ENCODE results near the gene ILF2. TPM values are rescaled to one million over a fixed set of nuclear protein-coding genes. Genes with fewer than 3 reads are reported as not detected.
"Not testable (repeated sequence)": the region's sequence is repeated elsewhere in the genome, so short reads cannot be mapped to it uniquely, and the experiment has no call there.

ILF2 gene
- total and polyA plus RNA-seq, 2 experiments from 2014 or later: 173 to 178 TPM

DNA sequence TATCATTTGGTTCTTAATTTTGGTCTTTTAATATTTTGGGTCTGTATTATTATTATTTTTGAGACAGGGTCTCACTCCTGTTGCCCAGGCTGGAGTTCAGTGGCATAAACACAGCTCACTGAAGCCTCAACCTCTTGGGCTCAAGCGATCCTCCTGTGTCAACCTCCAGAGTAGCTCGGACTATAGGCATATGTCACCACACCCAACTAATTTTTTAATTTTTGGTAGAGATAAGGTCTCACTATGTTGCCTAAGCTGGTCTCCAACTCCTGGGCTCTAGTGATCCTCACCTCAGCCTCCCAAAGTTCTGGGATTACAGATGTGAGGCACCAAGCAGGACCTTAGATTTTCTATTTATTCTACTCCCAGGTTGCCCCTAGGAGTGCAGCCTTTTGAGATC lies 2.7 kb upstream of the ILF2 start:
- no peaks in the 10 kb centered on the region for H3K9me3 ChIP-seq (ENCODE audit: low read depth)
- H3K79me2 ChIP-seq: peaks cover 21% of the 10 kb centered on the region
- no peaks in the 10 kb centered on the region for H4K20me1 ChIP-seq (ENCODE audit: insufficient read depth, poor library complexity, severe bottlenecking)
- H3K27me3 ChIP-seq: peaks cover 8% of the 10 kb centered on the region
- no peaks in the 10 kb centered on the region for H3K9me2 ChIP-seq (replicated peaks; ENCODE audit: insufficient read depth)
- no peak for TF ChIP-seq EZH2 (IDR thresholded peaks at IDR 0.05; ENCODE audit: borderline replicate concordance)
- peaks cover 19% of the 10 kb centered on the region for H3K4me1 ChIP-seq (ENCODE audit: insufficient read depth)
- no peak overlapping the region for H3K4me3 ChIP-seq
- 95% methylated on average over 2 of the region's 2 CpGs for WGBS (ENCODE audit: low lambda C conversion rate, missing lambda C conversion rate)
- no peak overlapping the region for H3K4me2 ChIP-seq
- H3K27ac ChIP-seq: no peak overlapping the region
- DNase-seq (ENCODE audit: low spot score): no peak
- no peaks in the 10 kb centered on the region for H3K36me3 ChIP-seq (replicated peaks; ENCODE audit: insufficient read depth, low read depth)
- no peak overlapping the region for H2AFZ ChIP-seq

DNA sequence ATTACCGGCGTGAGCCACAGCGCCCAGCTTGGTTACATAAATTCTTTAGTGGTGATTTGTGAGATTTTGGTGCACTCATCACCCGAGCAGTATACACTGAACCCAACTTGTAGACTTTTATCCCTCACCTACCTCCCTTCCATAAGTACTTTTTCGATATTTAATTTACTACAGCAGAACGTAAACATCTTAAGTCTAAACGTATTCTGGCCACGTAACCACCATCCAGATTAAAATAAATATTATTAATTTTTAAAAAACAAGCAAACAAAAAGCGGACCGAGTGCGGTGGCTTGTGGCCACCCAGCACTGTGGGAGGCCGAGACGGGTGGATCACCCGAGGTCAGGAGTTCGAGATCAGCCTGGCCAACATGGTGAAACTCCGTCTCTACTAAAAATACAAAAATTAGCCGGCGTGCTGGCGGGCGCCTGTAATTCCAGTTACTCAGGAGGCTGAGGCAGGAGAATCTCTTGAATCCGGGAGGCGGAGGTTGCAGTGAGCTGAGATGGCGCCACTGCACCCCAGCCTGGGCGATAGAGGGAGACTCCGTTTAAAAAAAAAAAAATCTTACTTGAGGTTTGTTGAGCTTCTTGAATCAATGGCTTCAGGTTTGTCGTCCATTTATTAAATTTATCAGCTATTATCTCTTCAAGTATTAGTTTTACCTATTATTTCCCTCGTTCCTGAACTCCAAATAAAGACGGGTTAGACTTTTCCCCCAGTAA lies 998 bp upstream of the ILF2 start:
- WGBS (ENCODE audit: low lambda C conversion rate, missing lambda C conversion rate): 9% methylated on average over 28 of the region's 28 CpGs
- H3K79me2 ChIP-seq: peaks cover 30% of the 10 kb centered on the region

DNA sequence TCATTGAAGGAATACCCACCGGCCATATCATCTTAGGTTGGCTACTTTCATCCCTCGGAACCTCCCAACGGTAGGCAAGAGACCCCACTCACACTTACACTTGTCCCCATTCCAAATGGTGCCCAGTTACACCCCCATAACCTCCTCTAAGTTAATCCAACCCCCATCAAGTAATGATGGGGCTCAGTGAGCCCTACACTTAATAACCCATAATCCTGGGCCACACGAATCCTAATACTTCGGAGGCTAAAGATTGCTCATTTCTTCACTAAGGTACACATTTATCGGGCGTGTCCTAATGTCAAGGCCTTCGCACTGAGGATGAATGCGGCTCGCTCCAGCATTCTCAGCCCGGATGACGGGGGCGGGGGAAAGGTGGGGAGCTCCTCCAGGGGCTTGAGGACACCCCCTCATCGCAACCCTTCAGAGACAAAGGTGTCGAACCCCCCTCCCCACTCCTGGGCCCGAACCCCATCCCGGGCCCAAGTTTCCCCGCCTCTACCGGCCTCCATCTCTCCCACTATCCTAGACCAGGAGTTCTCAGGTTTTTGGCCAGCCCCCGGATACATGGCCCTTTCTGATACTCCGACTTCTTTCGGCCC lies 435 bp downstream of the ILF2 start:
- Histone ChIP-seq H3K27ac (peak overlapping the region; percentile 75), H3K4me2 (peak overlapping the region; percentile 88), H3K4me3 (peak overlapping the region; percentile 23), H3K27me3 (no peaks in the 10 kb centered on the region), H3K4me1 (ENCODE audit: insufficient read depth) (peaks cover 8% of the 10 kb centered on the region), H3K9me2 (replicated peaks; ENCODE audit: insufficient read depth) (no peaks in the 10 kb centered on the region), H3K79me2 (peaks cover 30% of the 10 kb centered on the region), H4K20me1 (ENCODE audit: insufficient read depth, poor library complexity, severe bottlenecking) (no peaks in the 10 kb centered on the region), H3K36me3 (replicated peaks; ENCODE audit: insufficient read depth, low read depth) (no peaks in the 10 kb centered on the region), H2AFZ (no peak overlapping the region), H3K9me3 (ENCODE audit: low read depth) (no peaks in the 10 kb centered on the region)
- TF ChIP-seq EZH2phosphoT487 (IDR thresholded peaks at IDR 0.05; ENCODE audit: low read depth, severe bottlenecking, unreplicated experiment): no peak
- no peak for TF ChIP-seq EZH2 (IDR thresholded peaks at IDR 0.05; ENCODE audit: borderline replicate concordance)
- TF ChIP-seq, protein P1, sequence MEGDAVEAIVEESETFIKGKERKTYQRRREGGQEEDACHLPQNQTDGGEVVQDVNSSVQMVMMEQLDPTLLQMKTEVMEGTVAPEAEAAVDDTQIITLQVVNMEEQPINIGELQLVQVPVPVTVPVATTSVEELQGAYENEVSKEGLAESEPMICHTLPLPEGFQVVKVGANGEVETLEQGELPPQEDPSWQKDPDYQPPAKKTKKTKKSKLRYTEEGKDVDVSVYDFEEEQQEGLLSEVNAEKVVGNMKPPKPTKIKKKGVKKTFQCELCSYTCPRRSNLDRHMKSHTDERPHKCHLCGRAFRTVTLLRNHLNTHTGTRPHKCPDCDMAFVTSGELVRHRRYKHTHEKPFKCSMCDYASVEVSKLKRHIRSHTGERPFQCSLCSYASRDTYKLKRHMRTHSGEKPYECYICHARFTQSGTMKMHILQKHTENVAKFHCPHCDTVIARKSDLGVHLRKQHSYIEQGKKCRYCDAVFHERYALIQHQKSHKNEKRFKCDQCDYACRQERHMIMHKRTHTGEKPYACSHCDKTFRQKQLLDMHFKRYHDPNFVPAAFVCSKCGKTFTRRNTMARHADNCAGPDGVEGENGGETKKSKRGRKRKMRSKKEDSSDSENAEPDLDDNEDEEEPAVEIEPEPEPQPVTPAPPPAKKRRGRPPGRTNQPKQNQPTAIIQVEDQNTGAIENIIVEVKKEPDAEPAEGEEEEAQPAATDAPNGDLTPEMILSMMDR (IDR thresholded peaks at IDR 0.05; ENCODE audit: poor library complexity): no peak
- DNase-seq (ENCODE audit: low spot score): no peak
- 3% methylated on average over 15 of the region's 22 CpGs for WGBS (ENCODE audit: low lambda C conversion rate, missing lambda C conversion rate)

More for the DNA sequence above, 998 bp upstream of the ILF2 start:
- DNase-seq (ENCODE audit: low spot score); H3K4me1 ChIP-seq (ENCODE audit: insufficient read depth); H4K20me1 ChIP-seq (ENCODE audit: insufficient read depth, poor library complexity, severe bottlenecking); H3K9me3 ChIP-seq (ENCODE audit: low read depth); H3K27me3 ChIP-seq; H3K9me2 ChIP-seq (replicated peaks; ENCODE audit: insufficient read depth); H3K36me3 ChIP-seq (replicated peaks; ENCODE audit: insufficient read depth, low read depth): not testable (repeated sequence)
- Histone ChIP-seq H3K4me3 (peak overlapping the region; percentile 27), H2AFZ (peak overlapping the region; percentile 65), H3K4me2 (peak overlapping the region; percentile 71), H3K27ac (peak overlapping the region; percentile 67)

DNA sequence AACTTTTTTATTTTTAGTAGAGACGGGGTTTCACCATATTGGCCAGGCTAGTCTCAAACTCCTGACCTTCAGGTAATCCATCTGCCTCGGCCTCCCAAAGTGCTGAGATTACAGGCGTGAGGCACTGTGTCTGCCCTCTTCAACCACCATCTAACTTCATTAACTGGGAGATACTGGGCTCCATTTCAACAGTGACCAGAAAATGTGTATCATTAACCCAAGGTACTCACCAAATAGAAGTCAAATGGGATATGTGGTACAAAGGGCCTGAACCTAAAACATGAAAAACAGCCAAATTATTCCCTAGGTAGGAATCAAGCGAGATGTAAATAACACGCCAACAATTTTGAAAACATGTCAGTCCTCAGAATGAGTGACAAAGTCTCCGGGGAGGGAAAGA lies 1.2 kb downstream of the ILF2 start:
- TF ChIP-seq, protein P1 (IDR thresholded peaks at IDR 0.05; ENCODE audit: poor library complexity): no peak
- no peak for TF ChIP-seq EZH2phosphoT487 (IDR thresholded peaks at IDR 0.05; ENCODE audit: low read depth, severe bottlenecking, unreplicated experiment)
- TF ChIP-seq EZH2 (IDR thresholded peaks at IDR 0.05; ENCODE audit: borderline replicate concordance): no peak
- Histone ChIP-seq H4K20me1 (ENCODE audit: insufficient read depth, poor library complexity, severe bottlenecking) (no peaks in the 10 kb centered on the region), H3K79me2 (peaks cover 30% of the 10 kb centered on the region), H3K4me3 (peak overlapping the region; percentile 23), H3K27me3 (no peaks in the 10 kb centered on the region), H3K9me3 (ENCODE audit: low read depth) (no peaks in the 10 kb centered on the region), H3K36me3 (replicated peaks; ENCODE audit: insufficient read depth, low read depth) (no peaks in the 10 kb centered on the region), H3K27ac (no peak overlapping the region), H3K4me2 (peak overlapping the region; percentile 88), H3K9me2 (replicated peaks; ENCODE audit: insufficient read depth) (no peaks in the 10 kb centered on the region), H2AFZ (no peak overlapping the region), H3K4me1 (ENCODE audit: insufficient read depth) (peaks cover 8% of the 10 kb centered on the region)
- WGBS (ENCODE audit: low lambda C conversion rate, missing lambda C conversion rate): 85% methylated on average over 6 of the region's 6 CpGs
- no peak for DNase-seq (ENCODE audit: low spot score)

DNA sequence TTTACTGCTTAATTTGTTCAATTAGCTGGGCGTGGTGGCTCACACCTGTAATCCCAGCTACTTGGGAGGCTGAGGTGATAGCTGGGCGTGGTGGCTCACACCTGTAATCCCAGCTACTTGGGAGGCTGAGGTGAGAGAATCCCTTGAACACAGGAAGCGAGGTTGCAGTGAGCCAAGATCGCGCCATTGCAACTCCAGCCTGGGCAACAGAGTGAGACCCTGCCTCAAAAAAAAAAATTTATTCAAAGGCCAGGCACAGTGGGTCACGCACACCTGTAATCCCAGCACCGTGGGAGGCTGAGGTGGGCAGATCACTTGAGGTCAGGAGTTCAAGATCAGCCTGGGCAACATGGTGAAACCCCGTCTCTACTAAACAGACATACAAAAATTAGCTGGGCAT lies 2.1 kb downstream of the ILF2 start:
- not testable (repeated sequence) for H3K4me3 ChIP-seq; H3K27ac ChIP-seq; H3K27me3 ChIP-seq; H3K9me3 ChIP-seq (ENCODE audit: low read depth); H3K36me3 ChIP-seq (replicated peaks; ENCODE audit: insufficient read depth, low read depth); DNase-seq (ENCODE audit: low spot score); H4K20me1 ChIP-seq (ENCODE audit: insufficient read depth, poor library complexity, severe bottlenecking); H2AFZ ChIP-seq; H3K4me1 ChIP-seq (ENCODE audit: insufficient read depth); H3K9me2 ChIP-seq (replicated peaks; ENCODE audit: insufficient read depth)
- WGBS (ENCODE audit: low lambda C conversion rate, missing lambda C conversion rate): 97% methylated on average over 8 of the region's 8 CpGs
- peaks cover 30% of the 10 kb centered on the region for H3K79me2 ChIP-seq
- H3K4me2 ChIP-seq: peak overlapping the region; percentile 88

All from hepatocyte (in vitro differentiated cells).